ENCODE measurements around the gene STK32C.

DNA sequence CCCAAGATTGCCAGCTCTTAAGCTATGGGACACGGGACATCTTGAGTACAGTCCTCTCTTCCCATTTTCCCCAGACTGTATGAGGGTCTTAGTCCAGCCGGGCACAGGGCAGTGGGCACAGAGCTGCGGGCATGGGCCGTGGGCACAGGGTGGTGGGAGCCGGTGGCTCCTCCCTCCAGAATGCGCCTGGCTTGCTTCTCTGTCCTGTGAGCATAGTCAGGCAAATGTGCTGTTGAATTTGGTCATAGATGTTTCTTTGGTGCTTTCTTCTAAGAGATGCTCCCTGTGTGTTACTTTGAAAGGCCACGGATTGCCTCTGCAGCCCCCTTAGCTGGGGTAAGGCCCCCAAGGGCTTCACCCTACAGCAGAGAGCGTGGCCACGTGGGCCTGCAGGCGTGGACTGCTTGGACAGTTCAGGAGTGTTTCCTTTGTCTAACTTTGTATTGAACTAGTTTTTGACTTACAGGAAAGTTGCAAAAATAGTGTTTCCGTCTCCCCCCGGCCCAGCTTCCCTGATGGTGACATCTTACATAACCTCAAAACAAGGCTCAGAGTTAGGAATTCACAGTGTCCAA lies 49.0 kb upstream of the STK32C start:
- TF ChIP-seq, protein P1, sequence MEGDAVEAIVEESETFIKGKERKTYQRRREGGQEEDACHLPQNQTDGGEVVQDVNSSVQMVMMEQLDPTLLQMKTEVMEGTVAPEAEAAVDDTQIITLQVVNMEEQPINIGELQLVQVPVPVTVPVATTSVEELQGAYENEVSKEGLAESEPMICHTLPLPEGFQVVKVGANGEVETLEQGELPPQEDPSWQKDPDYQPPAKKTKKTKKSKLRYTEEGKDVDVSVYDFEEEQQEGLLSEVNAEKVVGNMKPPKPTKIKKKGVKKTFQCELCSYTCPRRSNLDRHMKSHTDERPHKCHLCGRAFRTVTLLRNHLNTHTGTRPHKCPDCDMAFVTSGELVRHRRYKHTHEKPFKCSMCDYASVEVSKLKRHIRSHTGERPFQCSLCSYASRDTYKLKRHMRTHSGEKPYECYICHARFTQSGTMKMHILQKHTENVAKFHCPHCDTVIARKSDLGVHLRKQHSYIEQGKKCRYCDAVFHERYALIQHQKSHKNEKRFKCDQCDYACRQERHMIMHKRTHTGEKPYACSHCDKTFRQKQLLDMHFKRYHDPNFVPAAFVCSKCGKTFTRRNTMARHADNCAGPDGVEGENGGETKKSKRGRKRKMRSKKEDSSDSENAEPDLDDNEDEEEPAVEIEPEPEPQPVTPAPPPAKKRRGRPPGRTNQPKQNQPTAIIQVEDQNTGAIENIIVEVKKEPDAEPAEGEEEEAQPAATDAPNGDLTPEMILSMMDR (IDR thresholded peaks at IDR 0.05 in 4 of 5, conservative IDR thresholded peaks at IDR 0.05 in 1 of 5), result no peak
- no peak for TF ChIP-seq POLR2A (IDR thresholded peaks at IDR 0.05)

Measured in gastrocnemius medialis (tissue), 4 donors.